CD1c-positive myeloid dendritic cell (primary cell): ENCODE results near the gene TMEM204.

Experiments used
- DNase-seq: peaks from one replicate; pipeline ENCODE4 v3.0.0-alpha.2; 2016; ENCODE audit errors: extremely low spot score

The TMEM204 gene

DNA sequence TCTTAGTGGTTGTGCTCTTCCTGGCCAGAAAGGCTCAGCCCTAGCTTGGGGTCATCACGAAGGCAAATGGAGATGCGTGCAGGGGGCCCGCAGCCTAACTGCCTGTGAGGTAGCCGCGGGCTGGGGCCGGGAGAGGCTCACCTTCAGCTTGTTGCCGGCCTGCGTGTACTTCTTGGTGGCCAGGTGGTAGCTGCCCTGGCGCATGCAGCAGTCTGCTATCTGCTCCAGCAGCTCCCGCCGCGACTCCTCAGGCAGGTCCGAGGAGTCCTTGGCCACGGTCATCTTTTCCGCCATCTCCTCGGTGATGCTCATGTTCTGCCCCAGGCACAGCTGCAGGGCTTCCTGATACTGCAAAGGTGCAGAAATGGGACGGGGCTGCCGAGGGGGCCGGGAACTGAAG lies 13.0 kb upstream of the TMEM204 start:
- no peak for DNase-seq

DNA sequence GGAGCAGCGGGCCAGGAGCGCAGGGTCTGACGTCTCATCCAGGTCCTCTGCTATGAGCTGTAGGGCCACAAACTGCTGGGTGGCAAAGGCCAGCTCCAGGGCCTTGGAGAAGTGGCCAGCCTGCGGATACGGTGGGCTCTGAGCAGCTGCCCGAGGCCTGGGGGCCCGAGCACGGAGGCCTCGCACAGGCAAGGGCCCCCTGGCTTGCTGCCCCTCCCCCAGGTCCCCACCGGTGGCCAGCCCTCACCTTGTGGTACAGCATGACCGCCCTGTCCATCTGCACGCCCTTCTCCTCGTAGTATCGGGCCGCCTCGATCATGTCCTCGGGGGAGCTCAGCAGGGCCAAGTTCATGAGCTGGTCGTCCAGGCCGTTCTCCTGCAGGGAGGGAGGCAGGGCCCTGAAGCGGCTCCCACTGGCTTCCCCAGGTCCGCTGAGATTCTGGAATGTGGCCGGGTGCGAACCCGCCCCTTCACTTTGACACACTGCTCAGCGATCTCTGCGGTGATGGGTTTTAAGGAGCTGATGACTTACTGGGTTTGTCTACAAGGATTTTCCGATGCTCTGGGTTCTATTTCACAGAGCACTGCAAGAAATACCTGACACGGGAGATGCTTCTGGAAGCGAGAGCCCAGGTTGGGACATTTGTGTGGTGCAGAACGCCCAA lies 9.8 kb upstream of the TMEM204 start:
- no peak for DNase-seq

DNA sequence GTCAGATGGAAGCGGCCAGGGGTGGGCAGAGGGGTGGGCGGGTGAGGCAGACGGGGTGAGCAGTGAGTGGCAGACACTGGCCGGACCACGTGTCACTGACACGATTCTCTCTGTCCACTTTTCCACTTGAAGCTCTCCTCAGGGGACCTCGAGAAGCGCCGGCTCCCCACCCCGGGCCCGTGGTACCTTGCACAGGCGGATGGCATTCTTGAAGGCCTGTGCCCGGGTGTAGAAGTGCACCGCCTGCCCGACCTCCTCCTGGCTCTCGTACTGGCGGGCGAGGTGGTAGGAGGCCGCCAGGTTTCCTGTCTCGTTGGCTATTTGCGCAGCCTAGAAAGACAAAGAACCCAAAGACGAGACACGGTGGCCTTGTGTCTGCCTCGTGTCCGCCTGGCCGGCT lies 9.1 kb upstream of the TMEM204 start:
- no peak for DNase-seq

DNA sequence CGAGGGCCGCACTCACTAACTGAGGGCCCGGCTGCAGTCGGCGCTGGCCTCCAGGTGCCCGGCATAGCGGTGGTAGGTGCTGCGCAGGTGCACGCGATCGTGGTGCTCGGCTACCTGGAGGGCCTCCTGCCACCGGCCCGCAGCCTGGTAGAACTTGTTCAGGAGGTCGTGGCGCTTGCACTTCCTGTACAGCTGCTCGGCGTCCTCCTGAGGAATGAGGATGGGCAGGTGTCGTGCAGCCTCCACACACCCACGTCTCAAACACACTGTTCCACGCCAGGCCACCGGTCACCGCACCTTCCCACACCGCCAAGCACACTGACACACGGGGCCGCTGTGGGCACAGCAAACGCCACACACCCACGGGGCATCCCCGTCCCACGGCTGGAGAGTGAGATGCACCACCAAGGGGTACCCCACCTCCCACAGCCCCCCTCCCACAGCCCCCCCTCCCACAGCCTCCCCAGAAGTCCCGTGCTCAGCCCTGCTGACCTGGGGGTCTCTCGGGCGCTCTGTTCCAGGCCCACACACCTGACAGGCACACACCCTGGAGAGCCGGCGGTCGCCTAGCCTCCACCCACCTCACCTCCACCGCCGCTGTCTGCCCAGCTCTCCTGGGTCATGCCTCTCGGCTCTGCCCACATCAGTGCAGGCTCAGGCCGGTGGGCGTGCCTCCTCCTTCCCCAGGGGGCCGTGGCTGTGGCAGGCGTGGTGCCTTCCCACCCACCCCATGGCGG lies 7.4 kb upstream of the TMEM204 start:
- DNase-seq: no peak

DNA sequence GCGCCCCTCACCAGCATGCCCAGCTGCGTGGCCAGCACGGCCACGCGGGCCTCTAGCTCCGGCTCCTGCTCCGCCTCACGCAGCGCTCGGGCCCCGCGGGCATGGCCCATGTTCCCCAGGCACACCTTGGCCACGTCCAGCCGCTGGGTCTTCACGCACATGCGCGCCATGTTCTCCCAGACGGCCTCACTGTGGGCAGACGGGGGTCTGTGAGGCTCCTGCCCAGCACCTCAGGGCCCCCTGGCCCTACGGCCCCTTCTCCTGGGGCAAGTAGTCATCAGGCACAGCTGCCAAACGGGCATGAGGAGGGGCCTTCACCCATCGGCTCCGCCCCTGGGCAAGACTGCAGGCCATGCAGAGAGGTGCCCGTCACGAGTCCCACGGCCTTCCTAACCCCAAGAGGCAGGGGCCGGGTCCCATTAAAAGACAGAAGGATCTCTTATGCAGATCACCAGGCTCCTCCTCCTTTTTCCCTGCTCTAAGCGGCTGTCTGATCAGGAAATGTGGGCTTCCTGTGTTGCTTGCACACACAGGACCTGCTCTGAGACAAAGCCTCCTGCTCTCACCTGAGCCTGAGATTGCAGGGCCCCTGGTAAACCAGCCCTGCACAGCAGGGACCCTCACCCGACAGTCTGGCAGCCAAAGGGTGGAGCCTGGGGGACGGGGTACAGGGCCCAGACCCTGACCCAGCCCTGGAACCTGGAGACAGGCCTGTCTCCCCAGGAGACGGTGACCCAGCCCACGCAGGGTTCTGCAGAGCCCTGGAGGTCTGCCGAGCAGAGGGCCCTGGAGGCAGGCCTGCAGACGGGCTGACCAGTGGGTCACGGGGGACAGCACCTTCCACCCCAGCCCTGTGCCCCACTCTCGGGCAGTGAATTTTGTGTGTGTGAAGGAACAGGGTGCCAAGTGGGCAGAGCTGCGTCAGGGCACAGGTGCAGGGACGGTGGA lies 6.6 kb upstream of the TMEM204 start:
- no peak for DNase-seq

DNA sequence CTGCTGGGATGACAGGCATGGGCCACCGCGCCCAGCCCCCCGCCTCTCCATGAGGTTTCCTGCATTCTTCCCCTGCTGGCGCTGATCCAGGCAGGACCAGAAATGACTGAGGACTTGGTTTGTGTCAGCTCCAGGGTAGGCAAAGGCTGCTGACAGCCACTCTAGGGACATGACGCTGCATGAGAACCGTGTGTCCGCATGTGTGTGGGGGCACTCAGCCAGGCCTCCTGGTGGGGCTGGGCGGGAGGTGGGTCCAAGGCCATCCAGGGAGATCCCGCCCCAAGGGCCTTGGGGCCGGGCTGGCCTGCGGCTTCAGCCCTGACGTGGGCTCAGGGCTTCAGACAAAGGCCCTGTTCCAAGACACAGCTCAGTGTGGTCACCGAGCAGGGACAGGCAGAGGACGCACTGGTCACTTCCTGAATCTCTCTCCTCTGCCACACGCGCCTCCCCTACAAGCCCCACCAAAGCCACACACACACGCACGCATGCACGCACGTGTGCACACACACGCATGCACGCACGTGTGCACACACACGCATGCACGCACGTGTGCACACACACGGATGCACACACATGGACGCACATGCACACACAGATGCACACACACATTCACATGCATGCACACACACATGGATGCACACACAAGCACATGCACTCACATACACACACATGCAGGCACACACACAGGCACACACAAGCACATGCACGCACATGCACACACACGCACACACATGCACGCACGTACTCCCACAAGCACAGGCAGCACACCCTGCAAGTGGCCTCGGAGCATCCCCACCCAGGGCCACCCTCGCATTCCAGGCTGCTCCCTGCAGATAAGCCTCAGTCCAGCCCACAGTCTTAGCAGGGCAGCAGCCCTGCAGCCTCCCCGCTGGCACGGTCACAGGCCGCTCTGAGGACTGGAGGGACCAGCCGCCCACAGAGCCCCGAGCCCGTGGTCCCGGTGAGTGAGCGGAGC lies 5.3 kb upstream of the TMEM204 start:
- DNase-seq: no peak

DNA sequence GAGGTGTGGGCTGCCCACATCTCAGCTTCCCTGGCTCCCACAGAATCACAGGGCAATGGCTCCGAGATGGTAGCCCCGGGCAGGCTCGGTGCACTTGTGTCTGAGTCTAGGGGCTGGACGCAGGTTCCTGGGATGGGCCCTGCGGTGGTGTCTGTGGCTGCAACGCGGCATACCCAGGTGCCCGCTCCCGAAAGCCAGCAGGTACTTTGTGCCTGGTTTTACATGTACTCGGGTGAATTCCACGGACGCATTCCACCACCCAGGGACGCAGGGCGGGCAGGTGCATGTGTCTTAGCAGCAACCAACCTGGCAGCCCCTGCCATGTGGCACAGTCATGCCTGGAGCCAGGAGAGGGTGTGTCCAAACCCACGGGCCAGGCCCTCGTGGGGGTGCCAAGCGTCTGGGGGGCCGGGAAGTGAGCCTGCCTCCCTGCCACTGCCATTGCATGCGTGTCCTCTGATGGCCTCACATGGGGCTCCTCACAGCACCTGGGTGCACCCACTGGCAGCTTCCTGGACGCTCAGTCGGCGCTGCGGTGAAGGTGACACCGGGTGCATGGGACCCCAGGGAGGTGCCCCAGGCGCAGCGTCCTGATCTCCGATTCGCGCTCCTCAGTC lies 4.4 kb upstream of the TMEM204 start:
- no peak for DNase-seq

DNA sequence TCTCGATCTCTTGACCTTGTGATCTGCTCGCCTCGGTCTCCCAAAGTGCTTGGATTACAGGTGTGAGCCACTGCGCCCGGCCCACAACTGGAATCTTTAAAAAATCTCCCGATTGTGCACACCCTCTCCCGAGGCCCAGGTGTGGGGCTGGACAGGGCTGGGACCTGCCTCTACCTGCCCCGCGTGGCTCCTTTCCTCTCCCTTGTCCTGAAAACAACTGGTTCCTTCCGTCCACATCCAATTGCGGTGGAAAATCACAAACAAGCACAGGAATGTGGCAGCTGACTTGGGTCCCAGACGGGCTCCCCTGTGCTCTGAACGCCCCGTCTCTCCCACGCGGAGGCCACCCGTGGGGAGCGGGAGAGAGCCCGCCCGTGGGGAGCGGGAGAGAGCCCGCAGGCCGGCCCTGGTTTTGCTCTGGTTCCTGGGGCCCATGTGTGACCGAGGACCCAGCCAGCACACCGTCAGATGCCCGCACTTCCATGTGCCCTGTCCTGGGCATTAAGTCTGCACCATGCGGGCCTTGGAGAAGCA lies 3.0 kb upstream of the TMEM204 start:
- no peak for DNase-seq

DNA sequence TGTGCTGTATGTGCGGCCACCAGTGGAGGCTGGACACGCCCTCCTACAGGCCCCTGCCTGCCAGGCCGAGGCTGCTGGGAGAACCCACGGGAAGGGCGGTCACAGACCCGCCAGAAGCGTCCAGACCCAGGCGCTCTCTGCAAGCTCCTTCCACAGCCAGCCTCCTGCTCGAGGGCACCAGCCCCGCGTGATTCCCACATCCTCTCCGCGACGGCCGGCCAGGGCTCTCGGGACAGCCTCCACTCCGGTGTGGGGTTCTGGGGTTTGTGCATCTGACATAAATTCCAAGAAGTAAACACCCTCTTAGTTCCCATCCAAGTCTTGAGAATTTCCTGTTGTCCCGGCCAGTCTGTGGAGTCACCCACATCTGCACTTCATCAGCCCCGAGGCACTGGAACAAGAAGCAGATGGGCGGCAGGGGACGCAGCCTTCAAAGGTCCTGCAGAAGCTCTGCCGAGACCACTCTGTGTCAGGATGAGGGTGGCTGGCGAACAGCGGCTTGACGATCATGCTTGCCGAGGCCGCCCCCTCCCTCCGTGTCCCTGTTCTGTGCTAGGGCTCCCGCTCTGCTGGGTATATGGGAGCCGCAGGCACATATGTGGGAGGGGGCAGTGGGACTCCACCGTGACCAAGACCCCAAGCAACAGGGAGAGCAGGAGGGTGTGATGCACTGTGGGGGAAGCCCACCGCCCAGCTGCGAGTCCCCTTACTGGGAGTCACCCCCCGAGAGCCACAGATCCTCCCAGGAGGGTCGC lies 2.4 kb upstream of the TMEM204 start:
- no peak for DNase-seq

DNA sequence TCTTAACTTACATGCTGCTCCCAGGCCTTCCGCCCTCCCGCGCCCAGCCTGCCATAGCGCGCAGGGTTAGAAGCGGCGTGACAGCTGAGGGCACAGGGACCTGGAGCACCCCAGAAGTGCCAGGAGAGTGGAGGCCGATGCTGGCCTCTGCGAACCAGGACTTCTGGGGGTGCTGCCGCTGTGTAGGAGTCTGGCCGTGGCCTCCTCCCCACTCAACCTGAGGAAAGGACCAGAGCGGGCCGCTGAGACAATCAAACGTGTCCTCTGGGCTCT lies 1.9 kb upstream of the TMEM204 start:
- no peak for DNase-seq

DNA sequence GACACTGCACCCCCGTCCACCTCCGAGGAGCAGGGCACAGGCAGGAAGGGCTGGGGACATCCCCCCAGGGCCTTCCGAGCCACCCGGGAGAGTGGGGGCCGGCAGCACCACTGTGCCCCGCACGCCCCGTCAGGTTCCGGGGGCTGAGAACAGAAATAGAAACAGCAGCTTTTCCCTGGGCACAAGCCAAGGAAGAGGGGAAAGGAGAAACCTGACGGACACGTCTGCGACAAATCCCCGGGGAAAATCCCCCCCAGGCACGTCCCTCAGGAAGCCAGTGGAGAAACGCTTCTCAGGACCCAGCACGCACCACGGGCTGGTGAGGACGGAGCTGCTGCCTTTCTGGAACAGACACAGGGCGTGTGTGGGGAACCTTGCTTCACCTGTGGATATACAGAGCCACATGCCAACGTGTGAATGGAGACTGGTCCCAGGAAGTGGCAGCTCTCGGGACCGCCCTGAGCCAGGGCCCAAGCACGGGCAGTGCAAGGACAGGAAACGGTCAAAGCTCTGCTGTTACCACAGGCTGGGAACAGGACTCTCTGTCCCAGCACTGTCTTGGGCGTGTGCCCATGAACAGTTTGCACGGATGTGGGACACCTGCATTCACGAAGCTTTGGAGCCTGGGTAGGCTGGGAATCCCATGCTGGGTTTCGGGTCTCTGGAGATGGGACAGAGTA lies 1.2 kb upstream of the TMEM204 start:
- no peak for DNase-seq

DNA sequence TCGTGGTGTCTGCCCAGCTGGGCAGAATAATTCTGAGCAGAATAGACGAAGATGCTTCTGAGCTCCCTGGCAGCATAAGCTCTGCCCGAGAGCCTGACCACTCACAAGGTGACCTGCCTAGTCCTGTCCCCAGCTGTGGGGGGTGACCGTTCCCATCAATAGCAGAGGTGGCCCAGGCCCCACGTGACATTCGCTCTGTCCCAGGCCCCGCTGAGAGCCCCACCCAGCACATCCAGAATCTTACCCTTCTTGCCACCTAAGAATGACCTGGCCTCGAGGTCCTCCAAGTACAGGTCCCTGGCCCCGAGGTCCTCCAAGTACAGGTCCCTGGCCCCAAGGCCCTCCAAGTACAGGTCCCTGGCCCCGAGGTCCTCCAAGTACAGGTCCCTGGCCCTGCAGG lies 695 bp upstream of the TMEM204 start:
- DNase-seq: no peak

DNA sequence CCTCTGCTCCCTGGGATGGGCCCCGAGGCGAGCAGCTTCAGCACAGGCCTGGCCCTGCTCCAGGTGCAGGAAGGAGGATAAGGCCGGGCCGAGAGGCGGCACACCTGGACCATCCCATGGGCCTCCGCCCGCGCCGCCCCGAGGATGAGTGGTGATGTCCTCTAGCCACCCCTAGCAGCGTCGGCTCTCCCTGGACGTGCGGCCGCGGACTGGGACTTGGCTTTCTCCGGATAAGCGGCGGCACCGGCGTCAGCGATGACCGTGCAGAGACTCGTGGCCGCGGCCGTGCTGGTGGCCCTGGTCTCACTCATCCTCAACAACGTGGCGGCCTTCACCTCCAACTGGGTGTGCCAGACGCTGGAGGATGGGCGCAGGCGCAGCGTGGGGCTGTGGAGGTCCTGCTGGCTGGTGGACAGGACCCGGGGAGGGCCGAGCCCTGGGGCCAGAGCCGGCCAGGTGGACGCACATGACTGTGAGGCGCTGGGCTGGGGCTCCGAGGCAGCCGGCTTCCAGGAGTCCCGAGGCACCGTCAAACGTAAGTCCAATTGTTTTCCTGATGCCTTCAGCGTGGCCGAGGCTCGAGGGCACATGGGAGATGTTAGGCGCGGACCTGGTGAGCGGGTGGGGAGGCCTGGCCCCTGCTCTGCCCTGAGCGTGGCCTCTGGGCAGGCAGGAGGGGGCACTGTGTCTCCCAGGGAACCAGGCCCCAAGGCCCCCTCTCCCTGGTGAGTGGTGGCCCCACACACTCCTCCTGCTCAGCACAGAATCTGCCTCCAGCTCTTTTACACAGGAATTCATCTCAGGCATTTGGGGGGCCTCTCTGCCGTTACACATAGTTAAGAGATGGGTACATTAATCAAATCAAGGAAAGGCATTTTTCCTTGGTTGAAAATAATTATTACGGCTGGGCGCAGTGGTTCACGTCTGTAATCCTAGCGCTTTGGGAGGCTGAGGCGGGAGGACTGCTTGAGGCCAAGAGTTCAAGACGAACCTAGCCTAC lies 855 bp downstream of the TMEM204 start:
- no peak for DNase-seq

DNA sequence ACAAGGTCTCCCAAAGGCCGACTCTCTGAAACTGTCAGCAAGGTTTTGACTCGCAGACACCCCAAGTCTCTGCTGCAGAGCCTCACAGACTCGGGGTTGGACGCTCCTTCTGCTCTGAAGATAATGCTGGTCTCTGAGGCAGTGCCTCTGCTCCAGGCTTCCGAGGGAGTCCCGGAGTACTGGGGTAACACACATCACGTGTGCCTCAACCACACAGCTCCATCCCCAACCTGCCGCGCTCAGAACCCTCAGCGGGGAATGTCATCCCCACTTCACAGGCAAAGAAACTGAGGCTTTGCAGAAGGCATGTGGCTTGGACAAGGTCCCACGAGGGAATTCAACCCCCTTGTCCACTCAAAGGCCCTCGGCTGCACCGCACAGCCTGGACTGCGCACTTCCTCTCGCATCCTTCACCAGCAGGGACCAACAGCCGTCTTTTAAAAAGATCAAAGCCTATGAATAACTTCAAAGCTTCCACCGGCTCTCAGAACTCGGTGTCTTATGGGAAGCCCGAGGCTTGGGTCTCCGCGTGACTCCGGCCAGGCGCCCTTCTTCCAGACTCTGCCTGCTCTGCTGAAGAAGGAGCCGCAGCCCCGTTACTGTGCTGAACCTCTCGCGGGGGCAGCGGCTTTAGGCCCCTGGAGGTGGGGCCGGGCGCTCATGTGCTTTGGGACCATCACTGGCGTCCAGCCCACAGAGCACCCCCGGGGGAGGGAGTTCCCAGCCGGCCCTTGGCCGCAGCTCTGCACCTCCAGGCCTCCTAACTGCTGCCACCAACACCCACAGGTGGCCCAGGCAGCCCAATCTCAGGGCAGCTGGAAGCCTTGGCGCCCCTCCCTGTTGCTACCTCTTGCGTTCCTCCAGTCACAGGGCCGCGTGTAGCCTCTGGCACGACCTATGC lies 2.2 kb downstream of the TMEM204 start:
- no peak for DNase-seq

DNA sequence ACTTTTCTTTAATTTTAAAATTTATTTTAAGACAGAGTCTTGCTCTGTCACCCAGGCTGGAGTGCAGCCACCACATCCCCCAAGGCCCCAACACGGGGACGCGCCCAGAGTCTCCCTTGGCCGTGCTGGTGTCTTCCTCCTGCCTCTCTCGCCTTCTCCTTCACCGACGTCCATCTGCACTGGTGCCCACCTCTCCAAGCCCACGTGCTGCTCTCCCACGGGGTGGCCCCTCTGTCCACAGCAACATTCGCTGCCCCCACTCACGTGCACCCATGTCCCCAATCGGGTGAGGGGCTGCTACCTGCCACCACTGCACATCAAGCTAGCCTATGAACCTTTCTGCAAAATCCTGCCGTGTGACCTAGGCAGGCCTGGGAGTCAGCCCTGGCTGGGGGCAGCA lies 3.1 kb downstream of the TMEM204 start:
- no peak for DNase-seq

DNA sequence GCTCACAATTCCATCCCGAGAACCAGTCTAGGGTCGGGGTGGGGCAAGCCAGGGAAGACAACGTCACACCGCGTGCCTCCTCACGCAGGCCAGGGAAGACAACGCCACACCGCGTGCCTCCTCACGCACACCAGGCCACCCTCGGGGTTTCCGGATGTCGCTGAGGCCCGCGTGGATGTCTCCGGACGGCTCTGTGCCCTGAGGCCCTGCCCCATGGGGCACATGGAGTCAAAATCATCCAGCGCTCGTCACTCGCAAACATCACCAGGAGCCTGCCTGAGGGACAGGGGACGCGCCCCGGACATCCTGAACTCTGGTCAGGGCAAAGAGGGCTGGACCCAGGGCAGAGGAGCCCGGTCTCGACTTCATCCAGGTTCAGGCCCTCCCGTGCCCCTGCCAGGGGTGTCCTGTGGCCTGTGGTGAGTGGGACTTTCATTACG lies 3.7 kb downstream of the TMEM204 start:
- DNase-seq: no peak

DNA sequence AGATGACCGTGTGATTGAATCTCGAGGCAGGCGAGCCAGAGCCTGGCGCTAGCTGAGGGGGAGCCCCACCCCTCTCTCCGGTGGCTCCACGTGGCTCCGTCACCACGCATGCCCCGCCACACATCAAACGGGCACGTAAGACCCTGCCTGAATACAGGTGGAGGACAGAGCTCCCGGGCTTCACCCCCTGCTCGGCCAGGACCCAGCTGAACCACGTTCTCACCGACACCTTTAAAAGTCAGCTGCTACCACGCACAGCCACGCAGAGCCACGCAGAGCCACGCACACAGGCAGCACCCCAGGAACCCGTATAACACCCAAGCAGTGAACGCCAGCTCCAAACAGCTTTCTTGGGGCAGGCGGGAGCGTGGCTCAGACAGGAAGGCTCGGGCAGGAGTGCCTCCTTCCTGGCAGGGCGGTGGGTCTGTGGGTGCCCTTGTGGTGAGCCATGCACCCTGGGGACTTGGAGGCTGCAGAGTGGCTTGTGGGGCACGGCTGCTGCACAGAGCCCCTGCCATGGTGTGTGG lies 4.4 kb downstream of the TMEM204 start:
- DNase-seq: no peak
